IPS-18a (cell line): ENCODE results near the gene SPINK7.
"Not testable (repeated sequence)": the region's sequence is repeated elsewhere in the genome, so short reads cannot be mapped to it uniquely, and the experiment has no call there.

Source experiments
- H3K27ac ChIP-seq: one replicate; pipeline ENCODE4 v1.5.1; 2013; ENCODE audit warnings: low read length
- H3K27me3 ChIP-seq: one replicate; pipeline ENCODE4 v1.6.1; 2013; ENCODE audit warnings: mild to moderate bottlenecking, low read length; ENCODE audit not compliant: control insufficient read depth, insufficient read depth
- H3K36me3 ChIP-seq: one replicate; pipeline ENCODE4 v1.6.1; 2013; ENCODE audit warnings: low read depth, low read length; ENCODE audit not compliant: control insufficient read depth
- H3K4me1 ChIP-seq: one replicate; pipeline ENCODE4 v1.6.1; 2013; ENCODE audit warnings: low read depth, low read length; ENCODE audit not compliant: control insufficient read depth
- H3K4me3 ChIP-seq: one replicate; pipeline ENCODE4 v1.5.1; 2013; ENCODE audit warnings: low read length
- H3K9ac ChIP-seq: one replicate; pipeline ENCODE4 v1.6.1; 2013; ENCODE audit warnings: mild to moderate bottlenecking, low read length, moderate library complexity
- H3K9me3 ChIP-seq: one replicate; pipeline ENCODE4 v1.6.1; 2013; ENCODE audit warnings: low read depth, low read length; ENCODE audit not compliant: control insufficient read depth

Gene SPINK7

GRCh38 chr5:148314187-148314586, 2.0 kb downstream of the SPINK7 start:
- Histone ChIP-seq H3K9me3 (no peaks in the 10 kb centered on the region), H3K36me3 (no peaks in the 10 kb centered on the region), H3K9ac (no peak overlapping the region), H3K4me3 (no peak overlapping the region), H3K4me1 (no peaks in the 10 kb centered on the region), H3K27me3 (no peaks in the 10 kb centered on the region), H3K27ac (no peak overlapping the region)

DNA sequence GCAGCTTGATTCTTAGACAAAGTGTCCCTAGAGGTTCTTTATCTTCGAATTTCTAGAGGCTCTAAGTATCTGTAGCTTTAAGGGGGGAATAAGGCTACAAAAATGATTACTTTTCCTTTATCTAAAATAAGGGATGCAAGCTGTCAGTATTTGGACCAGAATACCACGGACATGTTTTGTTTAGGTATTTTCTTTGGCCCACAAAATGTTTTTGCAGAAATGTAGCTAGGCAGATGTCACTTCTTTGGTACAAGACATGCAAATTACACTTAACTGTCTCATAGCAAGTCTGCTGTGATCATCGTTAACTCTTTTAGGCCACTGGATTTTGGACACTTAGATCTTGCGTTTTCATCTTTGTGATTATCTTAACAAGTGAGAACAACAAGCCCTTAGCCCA, 2.5 kb downstream of the SPINK7 start:
- H3K9ac ChIP-seq = no peak overlapping the region
- no peaks in the 10 kb centered on the region for H3K9me3 ChIP-seq
- no peaks in the 10 kb centered on the region for H3K4me1 ChIP-seq
- H3K36me3 ChIP-seq = no peaks in the 10 kb centered on the region
- no peaks in the 10 kb centered on the region for H3K27me3 ChIP-seq
- no peak overlapping the region for H3K4me3 ChIP-seq
- no peak overlapping the region for H3K27ac ChIP-seq

GRCh38 chr5:148320011-148320963, 8.1 kb downstream of the SPINK7 start:
- not testable (repeated sequence) for H3K27ac ChIP-seq
- peak overlapping the region; percentile 43 for H3K4me3 ChIP-seq

GRCh38 chr5:148333262-148333849, 21.1 kb downstream of the SPINK7 start:
- Histone ChIP-seq H3K9ac (no peak overlapping the region), H3K9me3 (no peaks in the 10 kb centered on the region), H3K4me3 (no peak overlapping the region), H3K27me3 (no peaks in the 10 kb centered on the region), H3K4me1 (no peaks in the 10 kb centered on the region), H3K36me3 (no peaks in the 10 kb centered on the region), H3K27ac (no peak overlapping the region)

More at GRCh38 chr5:148320011-148320963, 8.1 kb downstream of the SPINK7 start:
- H3K4me1 ChIP-seq, H3K9me3 ChIP-seq, H3K9ac ChIP-seq, H3K27me3 ChIP-seq, H3K36me3 ChIP-seq: not testable (repeated sequence)

DNA sequence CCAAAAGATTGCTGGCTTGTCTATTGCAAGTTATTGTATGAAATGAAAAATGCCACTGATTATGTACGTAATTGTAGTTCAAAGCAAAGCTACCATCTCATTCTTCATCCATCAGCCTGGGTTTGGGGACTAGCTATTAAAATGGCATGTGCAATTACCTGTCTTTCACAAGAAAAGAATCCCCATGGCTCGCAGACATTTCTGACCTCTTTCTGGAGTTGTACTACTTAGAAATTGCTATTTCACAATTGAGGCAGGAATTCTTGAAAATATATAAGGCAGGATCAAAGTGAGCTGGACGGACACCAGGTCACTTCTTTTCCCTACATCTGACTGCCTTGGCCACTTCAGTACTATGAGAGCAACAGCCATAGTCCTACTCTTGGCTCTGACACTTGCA, 23.0 kb downstream of the SPINK7 start, which contains the start of gene SPINK9:
SPINK9 (plus strand) TSS at position 301 of the 400 bp plus-strand sequence; CDS start at position 356, 55 bp downstream.
- H3K4me1 ChIP-seq = no peaks in the 10 kb centered on the region

GRCh38 chr5:148336704-148337435, 24.6 kb downstream of the SPINK7 start:
- Histone ChIP-seq H3K36me3 (no peaks in the 10 kb centered on the region), H3K9me3 (no peaks in the 10 kb centered on the region), H3K9ac (no peak overlapping the region), H3K27me3 (no peaks in the 10 kb centered on the region), H3K4me1 (no peaks in the 10 kb centered on the region), H3K4me3 (no peak overlapping the region), H3K27ac (no peak overlapping the region)

More for the DNA sequence above, 23.0 kb downstream of the SPINK7 start, which contains the start of gene SPINK9:
- H3K4me3 ChIP-seq = no peak within 1 kb of the TSS
- H3K9me3 ChIP-seq = no peaks in the 10 kb centered on the region
- no peaks in the 10 kb centered on the region for H3K36me3 ChIP-seq
- H3K27ac ChIP-seq = no peak within 1 kb of the TSS
- H3K27me3 ChIP-seq = no peaks in the 10 kb centered on the region
- H3K9ac ChIP-seq = no peak within 1 kb of the TSS

GRCh38 chr5:148342371-148343045, 30.3 kb downstream of the SPINK7 start:
- Histone ChIP-seq H3K4me1 (no peaks in the 10 kb centered on the region), H3K9ac (no peak overlapping the region), H3K9me3 (no peaks in the 10 kb centered on the region), H3K4me3 (no peak overlapping the region), H3K27ac (no peak overlapping the region), H3K36me3 (no peaks in the 10 kb centered on the region), H3K27me3 (no peaks in the 10 kb centered on the region)

DNA sequence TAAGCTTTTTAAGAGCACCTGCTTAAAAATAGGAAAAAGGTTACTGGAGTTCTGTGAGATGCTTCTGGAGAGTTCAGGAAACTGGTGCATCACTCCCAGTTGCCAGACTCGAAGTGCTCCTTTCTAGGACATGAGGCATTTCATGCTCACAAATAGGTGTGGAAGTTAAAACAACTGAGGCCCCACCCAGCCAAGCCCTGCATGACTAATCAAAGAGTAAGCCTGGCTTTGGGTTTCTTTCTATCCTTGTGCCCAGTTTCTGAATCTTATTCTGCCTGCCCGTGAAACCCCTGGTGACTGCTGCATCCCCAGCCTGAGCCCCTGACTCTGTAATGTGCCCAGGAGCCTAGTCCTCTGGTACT, 30.8 kb downstream of the SPINK7 start:
- H3K4me3 ChIP-seq = no peak overlapping the region
- H3K4me1 ChIP-seq = no peaks in the 10 kb centered on the region
- H3K9me3 ChIP-seq = no peaks in the 10 kb centered on the region
- H3K36me3 ChIP-seq = no peaks in the 10 kb centered on the region
- H3K27ac ChIP-seq = no peak overlapping the region
- no peaks in the 10 kb centered on the region for H3K27me3 ChIP-seq
- H3K9ac ChIP-seq = no peak overlapping the region

GRCh38 chr5:148343603-148344487, 31.6 kb downstream of the SPINK7 start:
- Histone ChIP-seq H3K27me3 (no peaks in the 10 kb centered on the region), H3K27ac (no peak overlapping the region), H3K9me3 (no peaks in the 10 kb centered on the region), H3K9ac (no peak overlapping the region), H3K4me1 (no peaks in the 10 kb centered on the region), H3K4me3 (no peak overlapping the region), H3K36me3 (no peaks in the 10 kb centered on the region)

GRCh38 chr5:148347706-148348105, 35.5 kb downstream of the SPINK7 start:
- Histone ChIP-seq H3K27me3 (no peaks in the 10 kb centered on the region), H3K4me1 (no peaks in the 10 kb centered on the region), H3K9ac (no peak overlapping the region), H3K4me3 (no peak overlapping the region), H3K27ac (no peak overlapping the region), H3K9me3 (no peaks in the 10 kb centered on the region), H3K36me3 (no peaks in the 10 kb centered on the region)
